HG02763 (cell line): ENCODE results near the gene GRIK4.
"Not testable (repeated sequence)": the region's sequence is repeated elsewhere in the genome, so short reads cannot be mapped to it uniquely, and the experiment has no call there.

ENCODE experiments used
- ATAC-seq: cut with Tn5 transposase; IDR thresholded peaks from one replicate; pipeline ENCODE4 v1.9.1; 2021; ENCODE audit warnings: mild to moderate bottlenecking, moderate library complexity; ENCODE audit not compliant: unreplicated experiment

GRIK4 gene

DNA sequence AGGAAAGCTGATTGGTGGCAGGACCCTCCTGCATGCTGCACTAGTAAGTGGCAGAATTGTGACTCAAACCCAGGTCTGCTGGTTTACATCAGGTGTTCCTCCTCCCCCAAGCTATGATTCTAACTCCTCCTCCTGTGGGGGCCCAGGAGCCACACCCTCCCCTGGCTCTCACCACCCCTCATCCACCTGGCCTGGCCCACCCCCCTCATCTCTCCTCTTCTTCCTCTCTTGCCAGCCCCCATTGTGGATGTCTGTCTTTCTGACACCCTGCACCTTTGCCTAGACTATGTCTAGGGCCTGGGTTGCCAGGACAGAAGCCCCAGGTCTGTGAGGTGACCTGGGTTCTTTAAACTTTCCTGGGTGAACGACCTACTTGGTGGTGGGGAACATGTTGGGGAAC is 59.9 kb downstream of the GRIK4 start:
- ATAC-seq, result no peak

DNA sequence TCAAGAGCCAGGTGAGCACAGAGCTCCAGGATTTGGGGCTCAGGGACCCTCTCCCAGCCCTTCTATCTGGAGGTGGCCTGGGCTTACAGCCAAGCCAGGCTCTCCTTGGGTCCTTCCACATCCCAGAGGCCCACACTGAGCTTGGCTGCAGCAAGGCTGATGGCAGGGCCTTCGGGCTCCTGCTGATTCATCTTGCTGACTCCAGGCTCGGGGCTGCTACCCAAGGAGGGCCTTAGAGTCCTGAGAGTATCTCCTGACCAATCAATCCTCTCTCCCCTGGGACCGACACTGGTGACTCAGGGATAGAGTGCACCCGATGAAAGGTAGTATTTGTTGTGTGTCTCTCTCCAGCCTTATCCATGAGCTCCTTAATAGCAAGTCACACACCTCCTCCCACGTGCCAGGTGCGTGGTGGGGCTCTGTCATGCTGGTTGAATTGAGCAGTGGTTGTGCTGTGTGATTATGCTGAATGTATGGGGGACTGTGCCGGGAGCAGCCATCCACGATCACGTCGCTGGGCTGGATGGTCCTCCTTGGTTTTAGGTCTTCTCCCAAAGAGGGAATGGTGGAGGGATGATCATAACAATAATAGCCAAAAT is 62.3 kb downstream of the GRIK4 start:
- no peak for ATAC-seq

DNA sequence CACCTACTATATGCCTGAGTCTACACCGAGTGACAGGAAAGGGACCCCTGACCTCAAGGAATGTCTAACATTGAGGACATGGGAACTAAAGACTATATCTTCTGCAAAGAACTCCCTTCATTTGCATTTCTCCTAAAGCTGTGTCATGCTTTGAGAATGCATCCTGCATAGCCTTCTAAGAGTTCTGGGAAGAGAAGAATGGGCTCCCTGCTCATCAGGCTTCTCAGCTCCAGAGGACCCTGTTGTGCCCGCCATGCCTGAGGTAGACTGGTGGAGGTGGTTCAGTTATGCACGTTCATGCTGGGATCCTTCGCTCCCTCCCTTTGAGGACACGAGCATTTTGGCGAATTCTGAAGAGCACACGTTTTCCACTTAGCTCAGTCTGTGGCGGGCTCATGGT is 63.3 kb downstream of the GRIK4 start:
- no peak for ATAC-seq

DNA sequence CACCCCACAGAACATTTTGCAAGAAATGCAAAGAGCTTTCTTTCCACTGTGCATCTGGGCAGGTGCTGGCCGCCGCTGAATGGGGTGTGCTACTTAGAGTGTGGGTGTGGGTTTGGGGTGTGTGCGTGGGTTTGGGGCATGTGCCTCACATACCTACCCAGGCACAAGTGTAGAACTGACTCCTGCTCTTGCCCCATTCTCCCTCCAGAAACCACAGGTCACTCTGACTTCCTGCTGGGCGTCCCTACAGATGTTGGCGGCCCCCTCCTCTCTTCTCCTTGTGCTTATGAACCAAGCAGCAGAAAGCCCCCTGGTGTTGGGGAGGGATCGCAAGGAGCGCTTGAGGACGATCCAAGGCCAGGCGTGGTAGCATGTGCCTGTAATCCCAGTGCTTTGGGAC is 63.9 kb downstream of the GRIK4 start:
- no peak for ATAC-seq

DNA sequence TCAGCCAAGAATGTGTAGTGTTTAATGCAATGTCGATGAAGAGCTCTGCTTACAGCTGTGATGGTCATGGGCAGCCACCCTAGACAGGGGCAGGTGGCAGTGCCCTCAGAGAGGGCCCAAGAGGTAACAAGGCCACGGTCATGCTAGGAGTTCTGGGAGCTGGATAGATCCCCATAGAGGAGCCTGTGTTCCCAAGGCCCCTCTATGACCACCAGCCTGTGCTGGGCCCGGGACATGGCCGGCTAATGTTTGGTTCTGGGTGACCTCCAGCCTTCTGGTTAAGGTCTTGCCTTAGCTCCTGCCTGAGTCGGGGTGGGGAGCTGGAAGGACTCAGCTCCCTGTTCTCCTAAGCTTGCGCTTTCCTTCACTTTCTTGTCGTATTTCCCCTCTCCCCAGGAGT is 65.1 kb downstream of the GRIK4 start:
- no peak for ATAC-seq

DNA sequence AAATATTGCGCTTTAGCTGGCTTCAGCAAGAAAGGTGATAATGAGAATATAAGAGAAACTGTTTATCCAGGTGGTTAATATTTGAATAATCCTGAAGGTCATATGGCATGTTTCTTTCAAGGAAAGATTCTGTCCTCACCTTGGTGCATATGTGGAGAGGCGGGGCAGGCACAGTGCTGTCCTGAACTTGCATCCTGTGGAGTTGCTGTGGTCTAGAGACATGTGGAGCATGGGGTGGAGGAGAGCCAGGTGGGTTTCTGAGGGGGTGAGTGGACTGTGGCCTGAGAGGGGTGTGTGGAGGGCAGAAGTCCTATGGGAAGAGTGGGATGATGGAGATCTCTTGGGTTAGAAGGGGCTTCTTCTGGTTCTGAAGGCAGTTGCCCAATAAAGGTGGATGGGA is 65.5 kb downstream of the GRIK4 start:
- no peak for ATAC-seq

DNA sequence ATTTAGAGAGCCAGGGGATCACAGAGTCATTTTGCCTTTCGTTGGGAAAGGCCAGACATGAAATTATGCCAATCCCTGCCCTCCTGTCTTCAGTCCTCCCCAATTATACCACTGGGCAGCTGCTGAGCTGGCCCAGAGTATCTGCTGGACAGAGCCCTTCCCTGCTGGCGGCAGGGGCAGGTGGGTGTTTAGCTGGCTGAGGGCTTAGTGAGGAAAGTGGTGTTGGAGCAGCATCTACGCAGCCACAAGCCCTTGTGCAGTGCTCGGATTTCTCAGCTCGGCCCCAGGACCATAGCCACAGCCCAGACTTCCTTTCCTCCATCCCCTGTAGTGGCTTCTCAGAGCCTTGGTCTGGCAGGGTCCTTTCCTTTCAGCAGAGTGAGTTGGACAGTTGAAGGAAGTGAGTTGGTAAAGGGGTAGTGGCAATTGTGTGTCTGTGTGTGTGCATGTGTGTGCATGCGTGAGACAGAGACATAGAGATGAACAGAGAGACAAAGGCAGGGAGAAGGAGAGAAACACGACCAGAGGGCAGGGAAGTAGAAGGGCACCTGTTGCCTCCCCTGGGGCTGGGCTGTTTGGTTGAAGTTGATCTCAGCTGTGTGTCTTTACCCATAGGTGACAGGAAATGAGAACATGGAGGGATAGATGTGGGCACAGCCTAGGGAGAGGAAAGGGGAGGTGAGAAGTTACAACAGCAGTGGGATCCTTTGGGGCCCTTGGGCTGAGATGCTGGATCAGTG is 66.2 kb downstream of the GRIK4 start:
- ATAC-seq, result no peak

DNA sequence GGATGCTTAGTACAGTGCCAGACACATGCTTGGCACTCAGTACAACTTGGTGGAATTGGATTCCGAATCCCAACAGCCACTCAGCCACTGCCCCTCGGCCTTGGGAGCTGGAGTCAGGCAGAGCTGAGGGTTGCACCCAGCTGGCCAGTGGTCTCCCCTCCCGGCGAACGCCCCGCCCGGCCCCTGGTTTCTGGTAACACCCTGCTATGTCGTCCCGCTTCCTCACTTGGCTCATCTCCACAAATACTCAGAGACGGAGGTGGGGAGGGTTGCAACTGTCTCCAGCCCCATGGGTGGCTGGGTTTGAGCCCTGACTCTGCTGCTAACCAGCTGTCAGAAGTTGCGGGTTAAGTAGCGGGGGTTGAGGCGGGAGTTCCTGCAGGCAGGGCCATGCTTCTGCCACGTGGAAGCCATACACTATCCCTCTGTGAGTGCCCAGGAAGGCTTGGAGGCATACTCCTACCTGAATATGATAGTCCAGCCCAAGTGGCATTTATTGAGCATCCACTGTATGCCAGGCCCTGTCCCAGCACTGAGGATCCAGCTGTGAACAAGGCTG is 67.1 kb downstream of the GRIK4 start:
- no peak for ATAC-seq

DNA sequence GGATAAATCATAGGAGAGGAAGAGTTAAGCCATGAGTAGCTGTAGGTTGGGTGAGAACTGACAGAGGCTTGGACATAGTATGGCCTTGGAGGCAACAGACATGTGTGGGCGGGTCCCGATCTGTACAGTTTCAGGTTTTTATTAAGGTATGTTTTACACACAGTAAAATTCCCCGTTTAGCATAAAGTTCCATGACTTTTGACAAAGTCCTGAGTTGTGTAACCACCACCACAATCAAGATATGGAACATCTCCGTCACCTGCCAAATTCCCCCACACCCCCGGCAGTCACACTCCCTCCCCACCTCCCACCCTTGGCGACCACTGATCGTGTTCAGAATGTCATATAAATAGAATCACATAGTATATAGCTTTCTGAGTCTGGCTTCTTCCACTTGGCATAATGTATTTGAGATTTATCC is 68.1 kb downstream of the GRIK4 start:
- no peak for ATAC-seq

DNA sequence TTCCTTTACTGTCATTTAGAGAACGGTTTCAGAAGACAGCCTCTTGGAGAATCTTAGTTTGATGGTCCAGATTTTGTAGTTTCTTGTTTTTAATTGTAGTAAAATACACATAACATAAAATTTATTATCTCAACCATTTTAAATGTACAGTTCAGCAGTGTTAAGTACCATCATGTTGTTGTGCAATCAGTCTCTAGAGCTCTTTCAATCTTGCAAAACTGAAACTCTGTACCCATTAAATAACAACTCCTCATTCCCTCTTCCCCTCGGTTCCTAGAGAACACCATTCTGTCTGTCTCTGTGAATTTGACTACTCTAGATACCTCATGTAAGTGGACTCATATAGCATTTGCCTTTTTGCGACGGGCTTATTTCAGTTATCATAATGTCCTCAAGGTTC is 69.8 kb downstream of the GRIK4 start:
- no peak for ATAC-seq

DNA sequence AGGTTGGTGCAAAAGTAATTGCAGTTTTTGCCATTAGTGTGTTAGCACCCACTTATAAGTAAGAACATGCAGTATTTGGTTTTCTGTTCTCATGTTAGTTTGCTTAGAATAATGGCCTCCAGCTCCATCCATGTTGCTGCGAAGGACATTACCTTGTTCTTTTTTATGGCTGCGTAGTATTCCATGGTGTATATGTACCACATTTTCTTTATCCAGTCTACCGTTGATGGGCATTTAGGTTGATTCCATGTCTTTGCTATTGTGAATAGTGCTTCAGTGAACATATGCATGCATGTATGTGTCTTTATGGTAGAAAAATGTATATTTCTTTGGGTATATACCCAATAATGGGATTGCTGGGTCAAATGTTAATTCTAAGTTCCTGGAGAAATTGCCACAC is 71.0 kb downstream of the GRIK4 start:
- not testable (repeated sequence) for ATAC-seq

DNA sequence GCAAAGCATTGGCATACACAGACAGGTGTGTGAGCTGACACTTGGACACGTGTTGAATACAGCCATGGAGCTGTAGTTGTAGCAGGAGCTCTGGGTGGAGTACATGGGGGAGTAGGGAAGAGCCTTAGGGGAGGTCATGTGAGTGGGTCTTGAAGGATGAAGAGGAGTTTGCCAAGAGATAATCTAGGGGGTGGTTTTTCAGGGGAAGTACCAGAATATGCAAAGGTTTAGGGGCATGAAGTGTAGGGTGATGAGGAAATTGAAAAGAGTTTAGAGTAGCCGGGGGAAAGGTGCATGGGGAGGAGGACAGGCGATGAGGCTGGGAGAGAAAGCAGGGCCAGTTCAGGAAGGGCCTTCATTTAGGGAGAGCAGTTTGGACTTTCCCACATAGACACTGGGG is 74.5 kb downstream of the GRIK4 start:
- no peak for ATAC-seq

DNA sequence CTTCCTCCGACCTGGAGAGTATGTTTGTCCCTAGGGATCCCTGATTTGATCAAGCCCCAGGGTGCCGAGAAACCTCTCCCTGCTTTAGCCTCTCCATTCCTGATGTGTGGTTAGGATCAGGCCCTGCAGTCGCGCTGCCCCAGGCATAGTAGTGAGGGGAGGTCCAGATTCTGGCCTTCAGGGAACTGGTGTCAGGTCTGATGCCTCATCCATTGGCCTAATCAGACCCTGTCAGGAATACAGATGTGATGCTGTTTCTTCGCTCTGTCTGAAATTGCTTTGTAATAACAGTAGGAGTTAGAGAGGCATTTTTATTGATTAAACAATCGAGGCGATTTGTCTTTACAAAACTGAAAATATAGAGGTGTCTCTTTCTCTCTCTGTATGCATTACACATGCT is 75.2 kb downstream of the GRIK4 start:
- ATAC-seq, result no peak

DNA sequence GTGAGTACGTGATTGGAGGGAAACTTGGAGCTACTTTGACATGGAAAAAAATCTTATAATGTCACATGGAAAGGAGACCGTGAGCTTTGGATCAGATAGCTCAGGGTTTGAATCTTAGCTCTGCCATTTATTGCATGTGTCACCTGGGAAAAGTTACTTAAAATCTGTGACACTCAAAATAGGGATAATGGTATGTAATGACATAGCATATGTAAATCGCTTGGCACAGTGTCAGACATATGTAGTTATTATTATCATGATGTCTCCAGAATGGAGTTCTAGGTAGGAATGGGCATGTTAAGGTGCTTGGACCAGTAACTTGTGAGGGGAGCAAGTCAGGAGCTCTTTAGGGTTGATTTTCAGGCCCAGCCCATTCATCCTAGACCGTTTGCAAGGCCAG is 75.8 kb downstream of the GRIK4 start:
- no peak for ATAC-seq

DNA sequence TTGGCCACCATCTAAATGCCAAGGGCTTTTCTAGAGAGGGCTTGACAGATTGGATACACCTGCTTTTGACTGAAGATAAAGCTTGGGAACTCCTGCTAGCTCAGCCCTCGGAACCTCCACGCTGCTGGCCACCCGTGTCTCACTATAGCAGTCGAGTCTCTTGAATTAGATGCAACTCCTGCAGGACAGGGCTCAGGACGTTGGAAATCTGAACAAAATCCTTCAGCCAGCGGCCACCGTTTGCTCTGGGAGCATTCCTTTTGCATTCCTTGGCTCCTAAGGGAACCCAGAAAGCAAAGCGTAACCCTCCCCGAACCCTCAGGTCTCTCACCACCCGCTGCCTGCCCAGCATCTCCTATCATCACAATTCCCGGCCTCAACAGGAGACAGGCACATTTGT is 77.8 kb downstream of the GRIK4 start:
- ATAC-seq, result no peak

DNA sequence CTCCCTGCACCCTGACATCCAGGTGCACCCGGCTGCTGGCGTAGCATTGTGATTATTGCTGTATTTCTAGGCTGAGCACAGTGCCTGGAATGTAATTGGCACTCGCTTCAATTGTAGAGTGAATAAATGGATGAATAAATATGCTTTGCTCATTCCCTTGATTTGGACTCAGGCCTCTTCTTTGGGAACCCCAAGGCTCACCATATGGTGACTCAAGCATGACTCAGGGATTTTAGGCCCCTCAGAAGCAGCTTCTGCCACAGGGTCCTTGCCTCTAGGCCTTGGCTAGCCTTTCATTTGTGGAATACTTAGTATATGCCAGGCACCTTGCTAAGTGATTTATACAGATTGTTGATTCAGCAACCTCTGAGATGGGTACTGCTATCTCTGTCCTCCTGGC is 78.9 kb downstream of the GRIK4 start:
- no peak for ATAC-seq

DNA sequence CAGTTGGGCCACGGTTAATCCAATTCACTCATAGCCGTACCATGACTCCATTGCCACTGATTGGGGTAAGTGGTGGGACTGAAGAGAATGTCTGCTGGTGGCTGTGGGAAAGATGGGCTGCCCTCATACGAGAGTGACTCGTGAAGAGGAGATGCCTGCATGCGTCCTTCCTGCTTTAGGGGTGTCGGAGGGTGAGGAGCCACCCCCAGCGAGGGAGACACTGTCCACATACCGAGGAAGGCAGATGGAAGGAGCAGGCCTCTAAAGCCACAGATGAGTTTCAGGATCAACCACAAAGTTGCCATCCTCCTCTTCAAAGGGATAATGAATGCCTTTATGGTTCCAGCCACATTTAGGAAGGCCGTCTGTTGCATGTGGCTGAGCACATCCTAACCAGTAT is 83.2 kb downstream of the GRIK4 start:
- no peak for ATAC-seq

DNA sequence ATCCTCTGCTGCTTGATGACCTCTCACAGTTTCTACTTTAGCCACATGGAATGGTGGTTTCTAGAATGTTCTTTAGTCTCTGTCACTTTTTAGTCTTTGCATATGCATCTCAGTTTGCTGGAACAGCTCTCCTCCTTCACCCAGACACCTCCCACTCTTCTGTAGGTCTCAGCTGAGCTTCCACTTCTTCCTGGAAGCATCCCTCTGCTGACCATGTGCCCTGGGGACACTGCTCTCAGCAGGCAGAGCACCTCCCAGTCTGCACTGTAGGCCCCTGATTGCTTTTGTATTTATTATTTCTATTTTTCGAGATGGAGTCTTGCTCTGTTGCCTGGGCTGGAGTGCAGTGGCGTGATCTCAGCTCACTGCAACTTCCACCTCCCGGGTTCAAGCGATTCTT is 84.0 kb downstream of the GRIK4 start:
- ATAC-seq, result no peak

DNA sequence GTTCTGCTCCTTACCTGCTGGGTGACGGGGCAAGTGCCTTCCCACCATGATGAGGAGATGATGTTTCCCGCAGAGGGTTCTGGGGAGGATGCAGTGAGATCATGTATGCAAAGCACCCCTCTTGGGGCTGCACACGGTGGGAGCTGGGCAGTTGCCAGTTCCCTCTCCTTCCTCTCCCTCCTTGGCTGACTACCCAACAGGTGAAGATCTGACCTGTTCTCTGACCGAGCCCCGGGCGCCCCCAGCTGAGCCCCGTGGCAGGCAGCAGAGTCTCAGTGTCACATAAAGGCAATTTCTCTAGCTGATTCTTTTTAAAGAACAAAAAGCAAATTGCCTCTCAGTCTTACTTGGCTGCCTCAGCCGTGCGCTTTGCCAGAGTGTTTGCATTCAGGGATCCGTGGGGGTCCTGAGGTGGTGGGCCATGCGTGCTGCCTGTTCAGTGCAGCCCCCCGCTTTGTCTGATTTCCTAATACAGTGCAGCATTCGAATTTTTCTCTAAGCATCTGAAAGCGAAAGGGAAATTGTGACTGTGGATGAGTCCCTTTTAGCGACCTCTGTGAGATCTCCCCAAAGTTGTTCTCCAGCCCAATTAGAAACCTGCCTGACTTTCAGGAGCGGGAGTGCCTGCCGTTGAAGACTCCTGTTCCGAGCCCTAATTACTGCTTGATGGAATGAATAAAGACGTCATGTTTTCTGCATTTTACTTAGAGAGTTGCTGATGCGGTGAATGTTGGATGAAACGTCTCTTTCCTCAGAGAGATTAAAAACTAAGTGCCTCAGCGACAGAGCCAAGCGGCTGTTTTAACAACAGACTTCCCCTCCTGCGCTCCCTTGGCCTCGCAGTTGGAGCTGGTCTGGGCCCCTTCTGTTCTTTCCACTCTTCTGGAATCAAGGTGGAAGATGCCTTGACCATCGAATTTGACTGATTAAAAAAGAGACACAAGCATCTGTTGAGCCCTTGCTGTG is 86.0 kb downstream of the GRIK4 start:
- no peak for ATAC-seq

DNA sequence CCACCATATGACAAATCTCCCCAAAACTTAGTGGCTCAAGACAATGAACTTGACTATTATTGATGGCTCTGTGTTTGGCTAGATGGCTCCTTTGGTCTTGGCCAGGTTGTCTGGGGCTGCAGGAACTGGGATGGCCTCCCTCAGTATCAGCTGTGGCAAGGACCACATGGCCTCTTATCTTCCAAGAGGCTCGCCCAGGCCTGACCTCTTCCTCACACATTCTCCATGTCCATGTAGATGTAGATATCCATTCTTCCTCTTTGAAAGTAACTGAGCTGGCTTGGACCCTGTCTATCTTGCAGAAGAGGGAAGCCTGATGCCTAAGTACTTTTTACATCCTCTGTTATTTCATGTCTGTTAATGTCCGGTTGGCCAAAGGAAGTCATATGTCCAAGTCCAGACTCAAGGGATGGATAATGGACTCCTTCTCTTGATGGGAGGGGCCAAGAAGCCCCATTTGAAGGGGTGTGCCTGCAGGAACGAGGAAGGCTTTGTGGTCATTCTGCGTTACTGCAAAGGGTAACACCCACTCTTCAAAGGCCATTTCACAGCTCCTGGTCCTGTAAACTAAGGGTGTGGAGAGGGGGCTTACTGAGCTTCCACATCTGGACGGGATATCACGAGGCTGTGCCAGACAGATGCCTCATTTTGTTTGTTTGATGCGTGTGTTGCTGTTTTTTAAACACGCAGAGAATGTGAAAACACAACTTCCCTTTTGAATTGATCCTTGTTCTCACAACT is 87.1 kb downstream of the GRIK4 start:
- ATAC-seq, result no peak
